Rectal smooth muscle tissue (tissue), 1 donor: ENCODE data around the gene GSC2.

Source experiments
- H3K27ac ChIP-seq: one replicate; pipeline ENCODE4 v1.7.0; 2013; ENCODE audit warnings: low read depth, low read length, inconsistent platforms
- H3K27me3 ChIP-seq: one replicate; pipeline ENCODE4 v1.7.0; 2013; ENCODE audit warnings: low read length; ENCODE audit not compliant: control insufficient read depth, insufficient read depth
- H3K36me3 ChIP-seq: one replicate; pipeline ENCODE4 v1.7.0; 2013; ENCODE audit warnings: low read length; ENCODE audit not compliant: control insufficient read depth, insufficient read depth
- H3K4me1 ChIP-seq: one replicate; pipeline ENCODE4 v1.7.0; 2013; ENCODE audit warnings: low read length; ENCODE audit not compliant: control insufficient read depth, insufficient read depth
- H3K4me3 ChIP-seq: one replicate; pipeline ENCODE4 v1.7.0; 2013; ENCODE audit warnings: low read length
- H3K9ac ChIP-seq: one replicate; pipeline ENCODE4 v1.7.0; 2013; ENCODE audit warnings: low read length

The GSC2 gene

DNA sequence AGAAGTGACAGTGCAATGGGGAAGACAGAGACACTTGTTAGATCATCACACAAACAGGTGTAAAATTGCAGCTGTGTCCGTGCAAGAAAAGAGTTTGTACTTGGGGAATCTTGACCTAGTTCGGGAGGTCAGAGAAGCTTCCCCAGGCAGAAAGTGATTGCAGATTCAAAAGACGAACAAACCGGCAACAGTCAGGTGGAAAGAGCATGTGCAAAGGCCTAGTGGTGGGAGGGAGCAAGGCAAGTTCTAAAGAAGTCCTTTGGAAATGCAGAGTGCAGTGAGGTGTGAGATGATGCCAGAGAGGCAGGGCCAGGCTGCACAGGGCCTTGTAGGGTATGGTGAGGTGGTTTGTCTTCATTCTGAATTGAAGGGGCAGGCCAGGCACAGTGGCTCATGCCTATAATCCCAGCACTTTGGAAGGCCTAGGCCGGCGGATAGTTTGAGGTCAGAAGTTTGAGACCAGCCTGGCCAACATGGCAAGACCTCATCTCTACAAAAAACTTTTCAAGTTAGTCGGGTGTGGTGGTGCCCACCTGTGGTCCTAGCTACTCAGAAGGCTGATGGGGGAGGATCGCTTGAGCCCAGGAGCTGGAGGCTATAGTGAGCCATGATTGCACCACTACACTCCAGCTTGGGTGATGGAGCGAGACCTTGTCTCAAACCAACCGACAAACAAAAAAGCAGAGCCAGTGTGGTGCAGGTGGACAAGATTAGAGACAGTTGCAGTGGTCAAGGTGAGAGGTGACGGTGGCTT is 3.7 kb downstream of the GSC2 start:
- no peak overlapping the region for H3K4me3 ChIP-seq
- peaks cover 16% of the 10 kb centered on the region for H3K27me3 ChIP-seq
- H3K27ac ChIP-seq: no peak overlapping the region
- H3K9ac ChIP-seq: no peak overlapping the region
- H3K36me3 ChIP-seq: peaks cover 11% of the 10 kb centered on the region
- no peaks in the 10 kb centered on the region for H3K4me1 ChIP-seq

- peaks cover 5% of the 10 kb centered on the region for H3K27me3 ChIP-seq
- peak overlapping the region; percentile 87 for H3K4me3 ChIP-seq
- peak overlapping the region; percentile 56 for H3K9ac ChIP-seq
- no peaks in the 10 kb centered on the region for H3K4me1 ChIP-seq
- peaks cover 29% of the 10 kb centered on the region for H3K36me3 ChIP-seq
- H3K27ac ChIP-seq: peak overlapping the region; percentile 77
These were observed 6.1 kb downstream of the GSC2 start for GRCh38 chr22:19143967-19144400.

DNA sequence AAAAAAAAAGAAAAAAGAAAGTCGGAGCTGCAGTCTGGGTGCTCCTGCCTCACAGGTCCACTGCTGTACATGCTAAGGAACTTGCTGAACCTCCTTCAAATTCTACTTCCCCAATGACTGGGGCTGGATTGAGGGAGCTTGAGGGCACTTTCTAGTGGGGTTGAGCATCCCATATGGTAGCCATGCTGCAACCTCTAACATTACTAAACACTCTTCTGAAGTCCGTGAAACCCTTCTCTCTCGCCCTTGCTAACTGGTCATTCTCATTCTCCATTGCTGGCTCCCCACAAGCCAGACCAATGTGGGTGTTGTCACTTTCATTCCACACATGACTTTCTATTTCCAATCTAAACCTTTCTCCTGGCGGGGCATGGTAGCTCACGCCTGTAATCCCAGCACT is 6.9 kb downstream of the GSC2 start:
- Histone ChIP-seq H3K27me3 (peaks cover 5% of the 10 kb centered on the region), H3K4me1 (no peaks in the 10 kb centered on the region), H3K4me3 (no peak overlapping the region), H3K9ac (no peak overlapping the region), H3K27ac (no peak overlapping the region), H3K36me3 (peaks cover 33% of the 10 kb centered on the region)

GRCh38 chr22:19142394-19142793 is 7.7 kb downstream of the GSC2 start:
- peaks cover 1% of the 10 kb centered on the region for H3K27me3 ChIP-seq
- H3K9ac ChIP-seq: no peak overlapping the region
- no peak overlapping the region for H3K4me3 ChIP-seq
- no peaks in the 10 kb centered on the region for H3K4me1 ChIP-seq
- peaks cover 41% of the 10 kb centered on the region for H3K36me3 ChIP-seq
- H3K27ac ChIP-seq: no peak overlapping the region

- Histone ChIP-seq H3K36me3 (peaks cover 52% of the 10 kb centered on the region), H3K4me1 (no peaks in the 10 kb centered on the region)
These were observed 10.1 kb downstream of the GSC2 start for GRCh38 chr22:19139974-19140373.

GRCh38 chr22:19139001-19139356 is 11.1 kb downstream of the GSC2 start:
- Histone ChIP-seq H3K4me1 (no peaks in the 10 kb centered on the region), H3K27ac (no peak overlapping the region), H3K27me3 (no peaks in the 10 kb centered on the region), H3K4me3 (no peak overlapping the region), H3K9ac (no peak overlapping the region), H3K36me3 (peaks cover 60% of the 10 kb centered on the region)

More at GRCh38 chr22:19139974-19140373, 10.1 kb downstream of the GSC2 start:
- Histone ChIP-seq H3K27ac (no peak overlapping the region), H3K4me3 (no peak overlapping the region), H3K27me3 (no peaks in the 10 kb centered on the region), H3K9ac (no peak overlapping the region)

DNA sequence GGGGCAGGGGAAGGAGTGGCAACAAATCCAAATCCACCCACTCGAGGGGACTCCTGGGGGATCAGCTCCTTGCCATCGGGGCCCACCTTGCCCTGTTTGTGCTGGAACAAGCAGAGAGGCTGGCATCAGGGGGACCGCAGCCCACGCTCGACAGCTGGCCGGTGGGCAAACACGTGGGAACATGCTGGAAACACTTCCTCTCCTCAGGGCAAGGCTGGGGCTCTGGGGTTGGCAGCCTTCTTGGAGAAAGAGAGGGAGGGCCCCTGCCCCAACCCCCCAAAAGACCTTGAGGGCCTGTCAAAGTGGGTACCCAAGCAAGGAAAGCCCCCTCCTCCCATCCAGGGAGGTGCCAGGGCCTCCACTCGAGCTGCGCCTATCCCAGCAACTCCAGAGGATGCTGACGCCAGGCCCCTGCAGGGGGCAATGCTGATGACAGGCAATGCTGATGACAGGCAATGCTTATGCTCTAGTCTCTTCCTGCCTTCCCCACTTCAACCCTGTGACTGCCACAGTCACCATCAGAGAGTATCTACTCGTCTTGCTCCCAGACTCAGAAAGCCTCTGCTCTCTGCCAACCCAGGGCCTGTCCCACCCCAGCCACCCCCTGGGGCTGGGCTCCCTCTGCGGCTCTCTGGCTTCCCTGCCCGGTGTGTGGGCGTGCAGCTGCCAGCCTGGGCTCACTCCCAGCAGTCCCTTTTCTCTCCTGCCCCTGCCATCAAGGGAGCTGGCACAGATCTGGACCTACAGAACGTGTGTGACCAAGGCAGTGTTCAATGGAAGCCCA is 11.7 kb downstream of the GSC2 start:
- H3K4me1 ChIP-seq: no peaks in the 10 kb centered on the region
- H3K9ac ChIP-seq: no peak overlapping the region
- H3K4me3 ChIP-seq: no peak overlapping the region
- no peak overlapping the region for H3K27ac ChIP-seq
- peaks cover 63% of the 10 kb centered on the region for H3K36me3 ChIP-seq
- H3K27me3 ChIP-seq: no peaks in the 10 kb centered on the region

- Histone ChIP-seq H3K27me3 (no peaks in the 10 kb centered on the region), H3K4me3 (no peak overlapping the region), H3K9ac (no peak overlapping the region), H3K4me1 (no peaks in the 10 kb centered on the region), H3K36me3 (peaks cover 63% of the 10 kb centered on the region), H3K27ac (no peak overlapping the region)
These were observed 12.5 kb downstream of the GSC2 start for GRCh38 chr22:19137384-19138216.

DNA sequence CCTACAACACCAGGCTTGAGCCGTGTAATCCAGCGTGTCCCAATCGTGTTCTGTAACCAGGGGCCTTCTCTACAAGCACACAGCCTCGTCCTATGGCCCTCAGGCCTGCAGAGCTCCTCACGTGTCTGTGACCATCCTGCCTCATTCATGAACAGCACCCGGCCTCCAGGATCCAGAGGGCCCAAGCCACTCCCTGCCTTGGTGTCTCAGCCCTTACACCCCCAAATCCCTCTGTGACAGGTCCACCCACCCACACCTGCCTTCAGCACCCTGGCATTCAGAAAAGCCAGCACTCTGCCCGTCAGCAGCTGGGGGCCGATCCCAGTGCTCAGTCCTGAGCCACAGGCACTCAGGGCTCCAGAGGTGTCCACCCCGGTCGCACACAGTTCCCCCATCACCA is 13.2 kb downstream of the GSC2 start:
- no peaks in the 10 kb centered on the region for H3K27me3 ChIP-seq
- H3K4me3 ChIP-seq: no peak overlapping the region
- H3K9ac ChIP-seq: no peak overlapping the region
- no peak overlapping the region for H3K27ac ChIP-seq
- H3K36me3 ChIP-seq: peaks cover 56% of the 10 kb centered on the region
- no peaks in the 10 kb centered on the region for H3K4me1 ChIP-seq

DNA sequence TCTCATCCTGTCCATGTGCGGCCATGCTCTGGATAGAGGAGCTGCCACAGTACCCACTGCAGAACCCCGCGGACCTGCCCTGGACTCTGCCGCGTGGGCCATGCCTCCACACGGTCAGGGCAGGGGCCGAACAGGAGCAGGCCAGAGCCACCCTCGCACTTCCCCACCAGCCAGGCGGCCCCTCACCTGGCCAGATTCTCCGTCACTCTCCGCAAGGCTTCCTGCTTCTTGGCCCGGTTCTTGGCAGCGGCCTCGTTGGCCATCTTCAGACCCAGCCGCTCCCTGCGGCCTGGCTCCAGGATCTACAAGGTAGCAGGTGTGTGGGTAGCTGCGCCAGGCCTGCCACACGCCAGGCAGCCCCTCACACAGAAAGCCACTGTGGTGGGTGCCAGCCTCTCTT is 15.2 kb downstream of the GSC2 start:
- Histone ChIP-seq H3K36me3 (peaks cover 43% of the 10 kb centered on the region), H3K9ac (no peak overlapping the region), H3K27me3 (no peaks in the 10 kb centered on the region)

DNA sequence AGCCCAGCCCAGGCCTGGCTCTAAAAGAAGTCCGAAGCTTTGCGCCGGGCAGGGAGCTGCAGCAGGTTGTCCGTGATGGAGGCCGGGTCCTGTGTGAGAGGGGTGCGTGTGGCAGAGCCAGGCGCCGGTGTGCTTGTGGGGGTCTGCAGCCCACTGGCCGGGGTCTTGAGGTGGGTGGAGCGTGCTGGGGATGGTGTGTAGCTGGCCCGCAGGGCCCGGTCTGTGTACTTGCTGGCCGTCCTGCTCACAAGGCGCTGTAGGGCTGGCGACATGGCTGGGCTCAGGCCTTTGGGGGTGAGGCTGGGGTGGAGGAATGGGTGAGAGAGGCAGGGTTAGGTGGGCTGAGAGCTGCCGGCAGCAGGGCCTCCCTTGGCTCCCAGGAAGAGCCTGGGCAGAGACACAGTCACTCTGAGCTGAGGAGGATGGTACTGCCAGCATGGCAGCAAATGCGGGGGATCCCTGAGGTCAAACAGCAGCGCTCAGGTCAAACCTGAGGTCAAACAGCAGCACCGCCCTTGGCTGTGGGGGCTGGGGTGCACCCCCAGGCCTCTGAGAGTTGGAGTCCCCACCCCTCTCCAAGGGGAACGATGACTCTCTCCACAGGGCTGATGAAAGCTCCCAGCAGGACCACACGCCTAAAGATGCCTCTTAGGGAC is 15.8 kb downstream of the GSC2 start:
- Histone ChIP-seq H3K27me3 (no peaks in the 10 kb centered on the region), H3K4me1 (no peaks in the 10 kb centered on the region), H3K4me3 (no peak overlapping the region), H3K36me3 (peaks cover 37% of the 10 kb centered on the region), H3K27ac (no peak overlapping the region), H3K9ac (no peak overlapping the region)

More for the DNA sequence above, 15.2 kb downstream of the GSC2 start:
- no peak overlapping the region for H3K27ac ChIP-seq
- no peaks in the 10 kb centered on the region for H3K4me1 ChIP-seq
- no peak overlapping the region for H3K4me3 ChIP-seq

DNA sequence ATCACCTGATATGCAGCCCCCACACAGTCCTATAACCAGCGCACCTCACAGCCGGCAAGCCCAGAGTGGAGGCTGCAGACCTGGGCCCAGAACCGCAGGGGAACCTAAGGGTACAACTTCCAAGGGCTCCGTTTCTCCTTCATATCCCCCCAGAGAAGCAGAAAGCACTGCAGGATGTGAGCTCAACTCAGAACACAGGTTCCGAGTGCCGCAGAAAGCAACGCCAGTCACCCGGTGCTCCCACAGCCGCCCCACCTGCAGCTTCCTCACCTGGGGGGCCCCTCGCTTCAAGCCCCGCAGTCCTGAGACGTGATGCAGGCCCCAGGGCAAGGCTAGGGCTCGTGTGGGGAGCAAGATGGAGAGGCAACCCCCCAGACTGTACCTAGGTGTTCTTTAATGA is 16.5 kb downstream of the GSC2 start:
- Histone ChIP-seq H3K36me3 (peaks cover 30% of the 10 kb centered on the region), H3K27ac (no peak overlapping the region), H3K9ac (no peak overlapping the region), H3K4me3 (no peak overlapping the region), H3K4me1 (no peaks in the 10 kb centered on the region), H3K27me3 (no peaks in the 10 kb centered on the region)
